ENCODE results near the gene VPS4B.
"Not testable (repeated sequence)": the region's sequence is repeated elsewhere in the genome, so short reads cannot be mapped to it uniquely, and the experiment has no call there.

Gene VPS4B

DNA sequence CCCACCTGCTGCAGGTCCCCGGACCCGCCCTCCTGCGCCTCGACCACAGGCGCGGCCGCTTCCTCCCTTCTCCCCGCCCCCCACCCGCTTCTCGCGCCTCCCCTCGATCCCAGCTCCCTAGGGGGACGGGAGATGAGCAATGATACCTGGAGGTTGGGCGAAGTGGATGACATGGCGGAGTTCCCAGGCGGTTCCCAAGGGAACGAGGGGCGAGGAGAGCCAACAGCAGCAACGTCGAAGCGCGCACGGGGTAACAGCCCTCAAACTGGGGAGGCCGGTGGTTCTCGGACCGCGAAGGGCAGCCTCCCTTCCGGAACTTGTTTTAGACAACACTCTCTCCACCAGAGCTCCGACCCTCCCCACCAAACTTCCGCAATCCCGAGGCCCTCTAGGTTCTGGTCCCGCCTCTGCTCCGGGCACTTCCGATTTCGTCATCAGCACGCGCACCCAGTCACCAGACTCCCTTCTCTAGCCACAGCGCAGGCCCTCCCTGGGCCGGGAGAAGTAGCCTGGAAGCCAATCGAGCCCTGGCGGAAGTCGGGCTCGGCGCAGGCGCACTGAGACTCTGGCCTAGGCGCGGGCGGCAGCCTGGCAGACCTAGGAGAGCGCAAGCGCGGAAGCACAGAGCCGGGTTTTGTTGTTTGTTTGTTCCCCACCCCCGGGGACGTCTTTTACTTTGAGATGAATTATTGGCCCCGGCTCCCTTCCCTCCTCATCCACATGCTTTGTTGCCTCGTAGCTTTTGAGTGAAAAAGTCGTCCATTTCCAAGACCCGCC is at the start of gene VPS4B:
Gene VPS4B, minus strand, starts transcription at position 390 of the 777 bp plus-strand sequence. Its CDS starts 217 bp downstream, at position 173.
- DNase-seq, result peak; percentile 99

DNA sequence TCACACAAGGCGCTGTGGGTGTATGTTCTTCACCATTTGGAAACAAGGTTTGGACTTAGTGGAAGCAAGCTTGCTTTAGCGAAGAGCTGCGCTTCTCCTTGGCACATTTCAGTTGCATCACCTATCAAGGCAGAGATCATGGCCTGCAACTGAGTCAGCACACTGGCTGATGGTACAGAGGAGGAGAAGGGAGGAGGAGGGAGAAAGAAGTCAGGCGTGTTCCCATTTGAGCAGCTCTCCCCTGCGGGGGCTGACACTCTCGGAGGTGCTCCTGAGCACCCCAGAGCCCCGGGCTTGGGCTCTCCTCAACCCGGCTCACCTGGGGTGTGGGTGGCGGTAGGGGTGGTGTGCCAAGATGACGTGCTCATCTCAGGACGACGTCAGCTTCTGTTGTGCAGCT is 48.5 kb upstream of the VPS4B start:
- DNase-seq, result no peak

DNA sequence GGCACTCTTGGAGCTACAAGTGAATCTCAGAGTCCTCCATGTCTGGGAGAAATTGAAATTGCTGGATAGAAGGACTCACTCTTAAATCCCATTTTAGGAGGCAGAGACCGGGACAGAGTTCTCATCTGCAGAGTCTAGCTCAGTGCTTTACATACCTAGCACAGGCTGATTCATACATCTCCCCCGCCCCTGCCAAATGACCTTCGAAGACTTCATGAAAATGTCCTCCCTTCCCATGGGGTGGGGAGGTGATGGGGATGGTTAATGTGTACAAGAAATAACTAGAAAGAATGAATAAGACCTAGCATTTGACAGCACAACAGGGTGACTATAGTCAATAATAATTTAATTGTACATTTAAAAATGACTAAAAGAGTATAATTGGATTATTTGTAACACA is 46.3 kb upstream of the VPS4B start:
- no peak for DNase-seq

DNA sequence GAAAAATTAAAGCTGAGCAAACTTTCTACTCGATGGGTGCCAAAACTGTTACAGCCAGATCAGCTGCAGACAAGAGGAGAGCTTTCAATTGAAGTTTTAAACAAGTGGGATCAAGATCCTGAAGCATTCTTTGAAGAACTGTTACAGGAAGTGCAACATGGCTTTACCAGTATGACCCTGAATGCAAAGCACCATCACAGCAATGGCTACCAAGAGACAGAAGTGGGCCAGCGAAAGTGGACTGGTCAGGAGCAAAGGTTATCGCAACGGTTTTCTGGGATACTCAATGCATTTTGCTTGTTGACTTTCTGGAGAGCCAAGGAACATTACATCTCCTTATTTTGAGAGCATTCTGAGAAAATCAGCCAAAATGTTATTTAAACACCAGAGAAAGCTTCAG is 45.4 kb upstream of the VPS4B start:
- no peak for DNase-seq

DNA sequence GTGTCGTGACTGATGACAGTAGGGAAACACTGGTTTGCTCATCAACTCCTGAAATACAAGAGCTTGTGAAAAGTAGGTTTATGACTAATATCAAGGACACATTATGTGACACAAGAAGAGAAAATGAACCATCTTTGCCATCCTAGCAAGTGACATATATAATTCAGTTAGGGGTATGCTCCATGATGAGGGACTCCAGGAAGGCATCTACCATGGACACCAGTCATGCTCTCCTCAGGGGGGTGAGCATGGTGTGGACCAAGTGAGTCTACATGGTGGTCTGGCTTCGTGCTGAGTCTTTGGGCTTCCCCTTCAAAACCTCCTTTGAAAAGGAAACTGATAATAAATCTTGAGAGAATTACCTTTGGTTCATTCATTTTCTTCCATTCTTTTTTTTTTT is 42.8 kb upstream of the VPS4B start:
- DNase-seq, result no peak

DNA sequence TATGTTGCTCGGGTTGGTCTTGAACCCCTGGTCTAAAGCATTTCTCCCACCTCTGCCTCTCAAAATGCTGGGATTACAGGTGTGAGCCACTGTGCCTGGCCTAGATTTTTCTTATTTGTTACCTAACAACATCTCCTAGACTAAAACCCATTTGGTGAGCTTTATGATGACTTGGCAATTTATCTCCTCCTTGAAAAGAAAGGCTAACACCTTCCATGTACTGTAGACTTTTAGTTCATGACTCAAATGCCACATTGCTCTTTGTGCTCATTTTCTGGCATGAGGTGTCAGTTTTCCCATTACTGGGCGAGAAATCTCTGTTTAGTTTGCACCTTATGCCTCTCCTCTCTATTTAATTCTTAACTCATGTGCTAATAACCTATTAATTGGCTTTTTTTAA is 42.2 kb upstream of the VPS4B start:
- no peak for DNase-seq

DNA sequence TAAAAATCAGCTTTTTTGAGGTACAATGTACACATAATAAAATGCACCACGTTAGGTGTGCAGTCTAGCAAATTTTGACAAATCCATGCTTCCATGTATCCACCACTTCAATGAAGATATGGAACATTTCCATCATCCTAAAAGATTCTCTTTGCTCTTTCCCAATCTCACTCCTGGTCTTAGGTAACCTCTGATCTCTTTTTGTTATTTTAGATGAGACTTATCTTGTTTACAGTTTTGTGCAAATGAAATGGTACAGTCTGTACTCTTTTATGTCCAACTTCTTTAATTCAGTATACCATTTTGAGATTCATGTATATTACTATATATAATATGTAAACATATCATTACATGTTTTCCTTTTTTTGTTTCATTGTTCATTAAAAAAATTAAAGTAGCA is 38.1 kb upstream of the VPS4B start:
- DNase-seq, result no peak

DNA sequence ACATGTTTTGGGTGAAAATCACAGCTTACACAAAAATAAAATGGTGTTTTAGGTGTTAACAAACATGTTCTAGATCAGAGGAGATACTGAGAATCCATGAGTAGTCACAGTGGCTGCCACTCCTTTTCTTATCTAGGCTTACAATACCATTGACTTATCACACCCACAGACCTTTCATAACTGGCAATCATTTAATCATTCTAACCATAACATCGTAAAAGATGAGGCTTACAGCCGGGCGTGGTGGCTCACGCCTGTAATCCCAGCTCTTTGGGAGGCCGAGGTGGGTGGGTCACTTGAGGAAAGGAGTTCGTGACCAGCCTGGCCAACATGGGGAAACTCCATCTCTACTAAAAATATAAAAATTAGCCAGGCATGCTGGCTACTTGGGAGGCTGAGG is 35.7 kb upstream of the VPS4B start:
- no peak for DNase-seq

DNA sequence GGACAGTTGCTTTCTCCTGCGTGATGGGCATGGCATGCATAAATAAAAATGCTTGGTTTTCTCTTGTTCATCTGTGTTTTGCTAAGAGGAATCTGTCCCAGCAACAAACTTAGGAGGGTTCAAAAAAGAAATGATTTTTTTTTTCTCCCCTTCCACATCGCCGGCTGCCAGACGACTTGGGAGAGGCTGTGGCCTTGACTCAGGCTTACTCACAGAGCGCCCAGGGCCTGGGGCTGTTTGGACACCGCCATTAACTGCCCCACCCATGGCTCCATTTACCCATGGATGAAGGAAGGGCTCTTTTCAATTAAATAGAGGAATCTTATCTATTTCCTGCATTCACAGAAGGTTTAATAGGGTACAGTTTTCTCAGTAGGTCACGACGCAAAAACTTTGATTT is 32.2 kb upstream of the VPS4B start:
- DNase-seq, result no peak

DNA sequence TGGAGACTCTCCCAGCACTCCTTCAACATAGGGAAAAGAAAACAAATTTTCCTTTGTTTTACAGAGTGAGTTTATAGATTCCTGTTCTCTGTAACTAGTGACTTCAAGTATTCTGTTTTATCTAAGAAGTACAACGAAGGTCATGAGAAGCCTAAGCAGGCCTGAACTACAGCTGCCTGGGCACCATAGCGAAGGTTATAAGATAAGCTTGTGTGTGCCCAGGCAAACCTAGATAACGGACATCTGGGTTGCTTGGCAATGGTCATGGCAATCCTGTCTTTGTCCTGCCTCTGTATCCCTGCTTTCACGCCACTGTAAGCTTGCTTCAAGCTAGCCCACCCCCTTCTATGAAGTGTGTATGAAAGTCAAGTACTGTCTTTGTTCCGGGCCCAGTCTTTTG is 30.5 kb upstream of the VPS4B start:
- not testable (repeated sequence) for DNase-seq

DNA sequence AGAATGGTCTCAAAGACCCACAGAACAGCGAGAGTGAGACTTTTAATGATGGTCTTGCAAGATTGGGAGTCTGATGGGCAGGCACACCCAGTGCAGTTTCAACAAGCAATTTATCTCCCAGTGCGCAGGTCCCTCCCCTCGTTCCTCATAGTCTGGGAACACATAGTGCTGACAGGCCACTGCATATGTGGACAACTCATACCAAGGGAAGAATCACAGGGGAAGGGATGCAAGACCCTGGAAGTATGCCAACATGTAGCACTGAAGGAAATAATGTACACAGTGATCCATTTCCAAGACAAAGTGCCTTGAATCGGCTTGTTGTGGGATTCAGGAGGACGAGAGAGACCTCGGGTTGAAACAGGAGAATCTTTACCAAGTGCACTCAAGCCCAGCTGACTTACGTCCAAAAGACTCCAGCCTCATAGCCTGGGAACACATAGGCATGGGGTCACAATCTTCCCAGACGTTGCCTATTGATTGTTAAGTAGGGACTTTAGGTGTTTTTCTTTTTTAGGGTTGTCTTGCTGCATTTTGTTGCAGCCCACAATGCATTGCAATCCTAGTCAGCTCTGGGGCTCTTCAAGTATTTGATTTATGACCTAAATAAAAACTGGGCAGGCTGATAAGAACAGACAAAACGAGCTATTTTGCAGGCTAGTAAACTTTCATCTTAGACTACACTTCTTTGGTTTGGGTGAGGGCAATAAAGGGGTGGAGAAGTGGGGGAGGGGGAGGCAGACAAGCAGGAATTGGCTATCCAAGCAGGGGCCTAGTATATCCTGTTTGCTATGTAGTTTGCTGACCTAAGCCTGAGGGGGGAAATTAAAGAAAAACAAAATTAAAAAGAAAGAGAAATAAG is 29.8 kb upstream of the VPS4B start:
- DNase-seq, result no peak

DNA sequence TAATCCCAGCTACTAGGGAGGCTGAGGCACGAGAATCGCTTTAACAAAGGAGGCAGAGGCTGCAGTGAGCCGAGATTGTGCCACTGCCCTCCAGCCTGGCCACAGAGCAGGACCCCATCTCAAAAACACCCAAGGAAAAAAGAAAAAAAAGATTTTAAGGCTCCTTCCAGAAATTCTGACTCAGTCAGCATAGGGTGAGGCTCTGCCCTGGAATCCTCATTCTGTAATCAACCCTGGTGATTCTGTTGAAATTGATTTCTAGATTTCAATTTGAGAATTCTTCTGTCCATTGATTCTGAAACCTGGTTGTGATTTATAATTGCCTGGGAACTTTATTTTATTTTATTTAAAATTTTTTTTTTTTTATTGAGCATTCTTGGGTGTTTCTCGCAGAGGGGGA is 27.1 kb upstream of the VPS4B start:
- DNase-seq, result no peak

DNA sequence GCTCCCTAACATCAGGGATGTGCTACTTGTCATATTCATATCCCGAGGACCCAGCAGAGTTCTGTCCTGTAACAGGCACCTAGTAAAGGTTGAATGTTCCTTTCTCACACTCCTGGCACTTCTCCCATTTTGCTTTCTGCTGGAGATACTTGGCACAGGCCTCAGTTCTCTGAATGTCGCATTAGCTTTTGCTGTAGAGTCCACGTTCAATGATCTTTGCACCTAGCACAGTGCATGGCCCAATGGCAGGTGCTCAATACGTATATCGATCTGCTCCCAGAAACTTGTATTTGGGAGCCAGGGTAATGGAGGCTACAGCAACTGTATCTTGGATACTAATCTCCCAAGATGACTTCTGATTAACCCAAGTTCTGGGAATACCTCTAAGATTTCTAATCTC is 24.8 kb upstream of the VPS4B start:
- DNase-seq, result no peak

DNA sequence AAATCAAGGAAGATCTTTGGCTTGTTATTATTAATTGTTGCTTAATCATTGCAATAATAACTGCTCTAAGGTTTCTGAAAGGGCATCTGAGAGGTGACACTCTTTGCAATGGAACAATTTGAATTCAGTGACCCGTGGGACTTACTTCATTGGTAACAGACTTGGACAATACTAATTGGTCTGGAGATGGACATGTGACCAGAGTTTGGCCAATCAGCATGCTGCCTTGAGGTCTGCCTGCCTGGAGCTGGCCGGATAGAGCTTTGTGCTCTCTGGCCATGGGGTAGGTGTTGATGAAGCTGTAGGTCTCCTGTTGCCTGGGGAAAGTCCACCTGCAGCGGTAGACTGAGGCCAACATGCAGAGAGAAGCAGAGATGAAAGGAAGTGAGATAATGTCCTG is 24.0 kb upstream of the VPS4B start:
- DNase-seq, result no peak

DNA sequence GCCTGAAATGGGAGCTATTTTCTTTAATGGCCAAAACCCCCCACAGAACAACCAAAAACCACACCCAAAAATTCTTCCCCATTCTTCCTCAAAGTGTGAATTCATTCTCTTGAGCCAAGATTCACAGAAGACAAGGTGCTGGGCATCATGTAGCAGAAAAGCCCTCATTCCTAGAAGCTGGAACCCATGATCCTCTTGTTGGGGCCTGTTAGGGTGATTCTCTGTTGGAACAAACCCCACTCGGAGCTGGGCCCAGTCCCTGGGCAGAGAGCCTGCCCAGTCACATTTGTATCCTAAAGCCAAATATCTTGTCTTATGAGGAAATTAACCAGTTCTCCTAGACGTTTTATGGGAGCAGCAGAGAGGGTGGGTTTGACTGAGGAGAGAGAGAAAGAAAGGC is 22.8 kb upstream of the VPS4B start:
- DNase-seq, result no peak

DNA sequence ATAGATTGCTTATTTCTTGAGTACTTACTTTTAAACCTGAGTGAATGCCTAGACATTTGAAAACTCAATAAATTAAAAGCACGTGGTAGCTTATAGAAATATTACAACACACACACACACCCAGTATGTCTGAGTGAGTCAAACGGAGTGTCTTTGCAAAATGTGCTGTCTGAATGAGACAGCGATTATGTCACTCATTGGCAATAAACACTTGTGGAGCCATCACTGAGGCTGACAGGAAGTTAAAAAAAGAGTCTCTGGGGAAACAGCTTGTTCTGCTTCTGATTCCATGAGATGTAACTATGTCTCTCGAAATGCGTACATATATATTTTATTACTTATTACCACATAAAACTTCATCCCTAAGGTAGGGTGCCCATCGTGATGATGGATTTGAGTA is 22.3 kb upstream of the VPS4B start:
- DNase-seq, result no peak

DNA sequence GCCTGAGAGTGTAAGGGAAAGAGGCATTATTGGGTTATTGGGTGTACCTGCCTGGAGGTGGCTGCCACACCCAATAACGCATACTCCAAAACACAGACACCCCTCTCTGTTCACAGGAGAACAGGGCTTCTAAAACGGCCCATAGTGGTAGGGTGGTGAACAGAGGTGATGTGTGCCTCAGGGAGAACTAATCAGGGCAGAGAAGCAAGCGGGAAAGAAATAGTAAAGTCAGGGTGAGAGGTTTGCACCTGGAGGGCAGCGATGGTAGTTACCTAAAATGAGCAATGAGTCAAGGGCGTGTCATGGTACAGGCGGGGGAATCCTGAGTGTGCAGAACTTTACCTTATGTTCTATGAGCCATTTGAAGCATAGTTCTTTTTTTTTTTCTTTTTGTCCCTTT is 21.6 kb upstream of the VPS4B start:
- no peak for DNase-seq

DNA sequence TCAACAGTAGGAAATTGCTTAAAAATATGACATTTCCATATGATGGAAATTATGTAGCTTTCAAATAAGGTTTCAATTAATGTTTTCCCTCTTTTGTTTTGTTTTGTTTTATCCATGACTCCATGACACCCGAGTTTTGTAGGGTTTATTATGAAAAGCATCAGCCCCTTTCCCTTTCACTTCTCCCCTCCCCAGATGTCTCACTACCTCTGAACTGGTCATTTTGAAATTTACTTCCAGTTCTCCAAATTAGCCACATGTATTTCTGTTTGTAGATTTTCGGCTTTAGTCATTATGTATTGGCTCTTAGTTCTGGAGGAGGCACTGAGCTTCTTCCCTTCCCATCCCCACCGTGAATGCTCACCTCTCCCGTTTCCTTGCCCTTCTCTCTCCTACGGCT is 18.6 kb upstream of the VPS4B start:
- no peak for DNase-seq

DNA sequence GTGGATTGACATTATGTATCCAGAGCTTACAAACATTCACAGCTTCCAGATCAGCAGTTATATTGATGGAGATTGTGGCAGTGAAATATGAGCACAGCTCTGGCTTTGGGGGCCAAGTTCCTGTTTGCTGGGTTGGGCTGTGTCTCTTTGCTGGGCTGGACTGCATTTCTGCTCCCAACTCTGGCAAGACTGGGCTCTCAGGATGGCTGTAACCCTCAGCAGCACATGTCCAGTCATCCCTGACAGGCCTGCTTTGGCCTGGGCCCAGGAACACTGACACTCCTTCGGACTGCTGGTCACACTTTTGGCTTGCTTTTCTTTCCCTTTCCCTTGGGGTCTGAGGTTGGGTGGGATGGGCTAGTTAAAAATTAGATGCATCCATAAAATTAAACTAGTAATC is 17.9 kb upstream of the VPS4B start:
- no peak for DNase-seq

DNA sequence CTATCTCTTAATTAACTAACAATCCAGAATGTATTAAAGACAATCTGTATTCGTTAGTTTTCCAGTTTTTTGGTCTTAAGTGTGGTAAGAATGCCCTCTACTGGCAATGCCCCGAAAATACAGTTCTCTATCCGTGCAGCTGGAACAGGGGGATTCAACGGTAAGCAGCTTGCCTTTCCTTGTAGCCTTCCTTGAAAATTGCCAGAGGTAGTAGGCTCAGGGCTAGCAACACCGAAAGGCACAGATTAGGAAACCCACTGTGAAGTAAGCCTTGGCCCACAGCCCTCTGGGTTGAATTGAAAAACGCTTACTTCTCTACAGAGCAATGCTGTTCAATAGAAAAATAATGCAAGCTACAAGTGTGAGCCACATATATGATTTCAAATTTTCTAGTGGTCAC is 17.1 kb upstream of the VPS4B start:
- DNase-seq, result peak; percentile 71

DNA sequence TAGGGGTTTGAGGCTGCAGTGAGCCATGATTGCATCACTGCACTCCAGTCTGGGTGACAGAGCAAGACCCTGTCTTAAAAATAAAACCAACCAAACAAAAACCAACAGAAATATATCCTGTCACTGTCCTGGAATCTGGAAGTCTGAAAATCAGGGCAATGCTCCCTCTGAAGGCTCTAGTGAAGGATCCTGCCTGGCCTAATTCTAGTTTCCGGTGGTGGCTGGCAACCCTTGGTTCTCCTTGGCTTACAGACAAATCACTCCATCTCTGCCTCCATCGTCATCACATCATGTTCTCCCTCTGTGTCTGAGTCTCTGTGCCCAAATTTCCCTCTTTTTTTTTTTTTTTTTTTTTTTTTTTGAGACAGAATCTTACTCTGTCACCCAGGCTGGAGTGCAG is 15.9 kb upstream of the VPS4B start:
- no peak for DNase-seq

DNA sequence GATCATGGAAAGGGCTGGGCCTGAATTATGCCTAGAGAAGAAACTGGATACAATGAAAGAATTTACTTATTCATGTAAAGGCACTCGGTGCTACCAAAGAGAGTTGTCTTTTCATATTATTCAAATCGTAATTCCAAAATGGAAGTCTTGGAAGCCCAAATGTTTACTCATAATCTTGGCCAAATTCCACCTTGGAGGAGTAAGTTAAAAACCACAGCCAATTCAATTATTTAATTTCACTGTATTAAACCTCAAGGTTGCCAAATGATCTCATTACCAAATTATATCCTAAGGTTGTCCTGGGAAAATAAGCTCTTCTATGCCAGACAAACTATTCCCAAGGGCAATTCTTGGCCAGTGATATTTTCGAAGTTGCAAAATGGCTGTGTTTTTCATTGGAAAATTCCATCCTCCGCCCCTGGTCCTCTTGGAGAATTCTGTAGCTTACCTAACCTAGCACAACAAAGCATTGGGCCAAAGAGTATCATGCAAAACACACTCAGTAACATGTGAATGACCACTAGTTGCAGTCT is 11.1 kb upstream of the VPS4B start:
- DNase-seq, result no peak

DNA sequence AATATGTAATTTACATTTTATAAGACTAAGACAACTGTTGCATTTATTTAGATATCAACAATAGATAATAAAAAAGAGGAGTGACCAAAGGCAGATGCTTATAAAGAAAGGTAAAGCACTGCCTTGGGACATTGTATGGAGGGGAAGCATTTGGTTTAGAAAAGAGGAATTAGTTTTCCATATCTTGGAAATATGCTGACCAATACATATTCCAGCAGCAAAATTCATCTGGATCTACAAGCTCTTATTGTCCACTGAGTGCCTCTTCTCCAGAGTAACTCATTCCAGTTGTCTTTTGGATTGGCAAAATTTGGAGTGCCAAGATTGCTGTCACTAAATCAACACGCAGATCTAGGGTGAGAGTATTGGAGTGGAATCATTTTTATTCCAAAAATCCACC is 8.9 kb upstream of the VPS4B start:
- no peak for DNase-seq

DNA sequence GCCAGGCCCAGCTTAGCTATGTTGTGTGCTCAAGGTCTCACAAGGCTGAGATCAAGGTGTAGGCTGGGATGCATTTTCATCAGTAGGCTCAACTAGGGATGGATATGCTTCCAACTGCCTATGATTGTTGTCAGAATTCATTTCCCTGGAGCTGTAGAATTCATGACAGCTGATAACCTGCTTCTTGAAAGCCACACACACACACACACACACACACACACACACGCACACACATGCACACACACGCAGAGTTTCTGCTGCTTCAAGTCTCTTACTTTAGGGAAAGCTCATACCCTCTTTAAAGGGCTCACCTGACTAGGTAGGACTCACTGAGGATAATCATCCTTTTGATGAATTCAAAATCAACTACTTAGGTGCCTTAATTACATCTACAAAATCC is 8.2 kb upstream of the VPS4B start:
- DNase-seq, result no peak

Data from activated CD8-positive, alpha-beta memory T cell treated with anti-CD3 and anti-CD28 coated beads for 24 hours (primary cell).